Upper lobe of left lung (tissue), 6 donors: ENCODE measurements around the gene CATSPER1. TPM values are rescaled to one million over a fixed set of nuclear protein-coding genes. Genes with fewer than 3 reads are reported as not detected.
A peak's percentile ranks its signal among the peaks of the same experiment; 100 is the strongest.
"Not testable (repeated sequence)": the region's sequence is repeated elsewhere in the genome, so short reads cannot be mapped to it uniquely, and the experiment has no call there.

Experiments used
- ATAC-seq, 2 donors: fragments of 200-7000 bp; cut with Tn5 transposase; one replicate each; pipeline ENCODE4 v1.9.1; 2022; ENCODE audit warnings: mild to moderate bottlenecking in 2 of 2, moderate library complexity in 2 of 2; ENCODE audit not compliant: low FRiP score in 2 of 2
- DNase-seq, 2 donors: peaks; one replicate each; pipeline ENCODE4 v3.0.0-alpha.2; 2019 to 2020
- H3K27ac ChIP-seq, 4 donors: fragments of 200-600 bp; sonication (generic); one replicate each; pipeline ENCODE4 v1.5.1; 2016 to 2019
- H3K27me3 ChIP-seq, 4 donors: fragments of 200-600 bp; sonication (generic); one replicate each; pipeline ENCODE4 v1.5.1; 2017 to 2019
- H3K36me3 ChIP-seq, 4 donors: fragments of 200-600 bp; sonication (generic); one replicate each; pipeline ENCODE4 v1.5.1; 2016 to 2019
- H3K4me1 ChIP-seq, 4 donors: fragments of 200-600 bp; sonication (generic); one replicate each; pipeline ENCODE4 v1.5.1; 2018 to 2019
- H3K4me3 ChIP-seq, 4 donors: fragments of 200-600 bp; sonication (generic); one replicate each; pipeline ENCODE4 v1.5.1; 2017 to 2019; ENCODE audit warnings: mild to moderate bottlenecking in 2 of 4, moderate library complexity in 1 of 4
- H3K9me3 ChIP-seq, 4 donors: fragments of 200-600 bp; sonication (generic); one replicate each; pipeline ENCODE4 v1.5.1; 2018 to 2019
- EP300 ChIP-seq, 4 donors: sonication (generic); formaldehyde crosslinking; IDR thresholded peaks; one replicate each; pipeline ENCODE4 v1.5.1; 2017; ENCODE audit warnings: antibody characterized with exemption in 4 of 4, control low read depth in 2 of 4
- POLR2A ChIP-seq, 4 donors: fragments of 450-650 bp; IDR thresholded peaks; one replicate each; pipeline ENCODE4 v1.5.1; 2016 to 2017; ENCODE audit warnings: antibody characterized with exemption in 4 of 4, mild to moderate bottlenecking in 2 of 4
- POLR2AphosphoS5 ChIP-seq, 2 donors: sonication (generic); formaldehyde crosslinking; IDR thresholded peaks; one replicate each; pipeline ENCODE4 v1.5.1; 2017; ENCODE audit warnings: antibody characterized with exemption in 2 of 2
- WGBS, 2 donors: methylation state at CpG; one replicate each; pipeline ENCODE4 v1.1.5; 2017 to 2018; 5-methylcytosine and 5-hydroxymethylcytosine counted together
- total RNA-seq, 6 donors: library from RNA; depleted of rRNA in 4 of 6; stranded (reverse); fragments of >200 nt in 4 of 6; gene quantifications; one replicate each; pipeline versions ENCODE4 v1.1.0 to v1.2.1, GENCODE V29; 2016 to 2021
- TF ChIP-seq, protein P1 (sequence below), 6 experiments: fragments of 450-650 bp in 4 of 6; fragments of 200-600 bp in 2 of 6; sonication (generic) in 2 of 6; IDR thresholded peaks; one replicate each; pipeline ENCODE4 v1.5.1; 2016 to 2019; ENCODE audit warnings: antibody characterized with exemption in 6 of 6
- donor health status: DM: no; HTN: no; CAD: no; lungs with moderate emphysema.
- donor health status: DM: no; HTN: yes; CAD: no; lungs with severe emphysema.

The CATSPER1 gene
- total RNA-seq, 6 donors from 2014 or later, result 0.79 to 6.1 (median 3.0) TPM; not detected in 1

DNA sequence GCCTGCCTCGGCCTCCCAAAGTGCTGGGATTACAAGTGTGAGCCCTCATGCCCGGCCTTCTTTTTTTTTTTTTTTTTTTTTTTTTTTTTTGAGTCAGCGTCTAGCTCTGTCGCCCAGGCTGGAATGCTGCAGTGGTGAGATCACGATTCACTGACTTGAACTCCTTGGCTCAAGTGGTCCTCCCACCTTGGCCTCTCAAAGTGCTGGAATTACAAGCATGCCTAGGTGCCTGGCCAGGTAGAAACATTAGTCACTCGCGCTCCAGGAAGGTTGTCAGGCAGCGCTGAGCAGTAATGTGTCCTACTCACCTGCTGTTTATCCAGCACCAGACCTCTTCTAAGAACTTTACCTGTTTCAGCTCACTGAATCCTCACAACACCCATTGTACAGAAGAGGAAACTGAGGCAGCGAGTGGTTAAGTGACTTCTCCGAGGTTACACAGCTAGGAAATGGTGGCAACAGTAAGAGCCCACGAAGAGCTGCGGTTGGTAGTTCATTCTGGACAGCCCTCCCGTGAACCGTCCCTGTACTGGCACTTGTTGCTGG lies 15.0 kb downstream of the CATSPER1 start:
- H3K4me1 ChIP-seq, result peaks cover 9 to 30% (median 16%) of the 10 kb centered on the region in 4 donors
- WGBS, 2 donors, result 32 to 48% methylated on average over 12 to 14 of the region's 14 CpGs
- peak in 1 of 2 donors; percentile 93 for DNase-seq
- peaks cover 0 to 12% (median 5%) of the 10 kb centered on the region in 4 donors for H3K27me3 ChIP-seq
- TF ChIP-seq POLR2AphosphoS5 (IDR thresholded peaks at IDR 0.05) (peak; percentile 28 to 60), POLR2A (IDR thresholded peaks at IDR 0.05) (peak in 2 of 4 donors; percentile 29 to 36)
- TF ChIP-seq, protein P1, sequence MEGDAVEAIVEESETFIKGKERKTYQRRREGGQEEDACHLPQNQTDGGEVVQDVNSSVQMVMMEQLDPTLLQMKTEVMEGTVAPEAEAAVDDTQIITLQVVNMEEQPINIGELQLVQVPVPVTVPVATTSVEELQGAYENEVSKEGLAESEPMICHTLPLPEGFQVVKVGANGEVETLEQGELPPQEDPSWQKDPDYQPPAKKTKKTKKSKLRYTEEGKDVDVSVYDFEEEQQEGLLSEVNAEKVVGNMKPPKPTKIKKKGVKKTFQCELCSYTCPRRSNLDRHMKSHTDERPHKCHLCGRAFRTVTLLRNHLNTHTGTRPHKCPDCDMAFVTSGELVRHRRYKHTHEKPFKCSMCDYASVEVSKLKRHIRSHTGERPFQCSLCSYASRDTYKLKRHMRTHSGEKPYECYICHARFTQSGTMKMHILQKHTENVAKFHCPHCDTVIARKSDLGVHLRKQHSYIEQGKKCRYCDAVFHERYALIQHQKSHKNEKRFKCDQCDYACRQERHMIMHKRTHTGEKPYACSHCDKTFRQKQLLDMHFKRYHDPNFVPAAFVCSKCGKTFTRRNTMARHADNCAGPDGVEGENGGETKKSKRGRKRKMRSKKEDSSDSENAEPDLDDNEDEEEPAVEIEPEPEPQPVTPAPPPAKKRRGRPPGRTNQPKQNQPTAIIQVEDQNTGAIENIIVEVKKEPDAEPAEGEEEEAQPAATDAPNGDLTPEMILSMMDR (IDR thresholded peaks at IDR 0.05), result no peak
- no peaks in the 10 kb centered on the region for H3K36me3 ChIP-seq
- H3K4me3 ChIP-seq, result peak overlapping the region in 3 of 4 donors; percentile 5 to 28 (median 24)
- peak; percentile 65 to 85 for ATAC-seq
- H3K27ac ChIP-seq, result peak overlapping the region; percentile 50 to 79 (median 74)
- H3K9me3 ChIP-seq, result no peaks in the 10 kb centered on the region

DNA sequence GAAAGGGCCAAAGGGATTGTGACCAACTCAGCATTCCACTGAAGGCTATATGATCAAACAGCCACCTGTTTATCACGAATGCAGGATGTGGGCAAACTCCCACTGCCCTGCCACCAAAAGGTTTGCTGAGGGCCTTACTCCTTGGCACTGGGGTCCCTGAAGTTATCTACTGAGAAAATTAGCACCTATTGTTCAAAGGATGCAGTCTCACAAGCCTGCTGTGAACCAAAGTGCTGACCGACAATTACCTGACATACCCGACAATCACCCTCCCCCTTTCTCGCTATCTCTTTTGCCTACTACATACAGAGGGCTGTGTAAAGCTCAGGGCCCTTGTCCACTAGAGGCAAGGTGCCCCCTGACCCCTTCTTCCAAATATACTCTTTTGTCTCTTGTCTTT lies 16.2 kb downstream of the CATSPER1 start:
- 67 to 80% methylated on average over 4 of the region's 4 CpGs for WGBS, 2 donors
- peaks cover 0 to 12% (median 5%) of the 10 kb centered on the region in 4 donors for H3K27me3 ChIP-seq
- not testable (repeated sequence) for ATAC-seq

DNA sequence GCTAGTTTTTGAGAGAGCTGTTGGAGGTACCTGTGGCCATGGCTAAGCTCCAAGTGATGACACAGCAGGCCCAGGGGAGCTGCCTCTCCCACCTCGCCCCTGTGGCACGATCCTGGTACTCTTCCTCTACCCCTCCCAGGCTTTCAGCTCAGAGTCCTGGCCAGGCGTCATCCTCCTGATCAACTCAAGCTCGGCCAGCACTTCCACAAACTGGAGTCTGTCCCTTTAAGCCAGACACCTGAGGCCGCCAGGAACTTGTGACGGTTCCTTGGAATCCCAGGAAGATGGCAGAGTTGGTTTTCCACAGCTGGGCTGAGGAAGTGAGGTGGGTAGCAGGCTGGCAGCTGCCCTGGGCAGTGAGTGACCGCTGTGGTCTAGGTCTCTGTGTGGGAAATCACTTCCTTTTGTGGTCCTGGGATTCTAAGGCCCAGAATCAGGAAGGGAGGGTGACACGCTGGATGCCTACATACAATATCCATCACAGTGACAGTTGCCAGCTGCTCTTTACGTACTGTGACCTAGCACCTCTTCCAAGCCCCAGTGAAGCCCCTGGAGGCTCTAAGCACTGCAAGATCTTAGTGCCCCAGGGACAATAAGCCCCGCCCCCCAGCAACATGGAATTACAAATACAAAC lies 17.7 kb downstream of the CATSPER1 start:
- H3K4me3 ChIP-seq, result no peak overlapping the region
- H3K27ac ChIP-seq, result no peak overlapping the region
- TF ChIP-seq POLR2A (IDR thresholded peaks at IDR 0.05) (no peak), POLR2AphosphoS5 (IDR thresholded peaks at IDR 0.05) (no peak), EP300 (IDR thresholded peaks at IDR 0.05) (no peak)
- TF ChIP-seq, protein P1 (IDR thresholded peaks at IDR 0.05), result no peak
- ATAC-seq, result no peak
- H3K9me3 ChIP-seq, result no peaks in the 10 kb centered on the region
- no peak for DNase-seq
- 51 to 62% methylated on average over 4 to 10 of the region's 10 CpGs for WGBS, 2 donors
- peaks cover 8 to 22% (median 13%) of the 10 kb centered on the region in 4 donors for H3K4me1 ChIP-seq
- H3K27me3 ChIP-seq, result peaks cover 0 to 12% (median 5%) of the 10 kb centered on the region in 4 donors
- H3K36me3 ChIP-seq, result peaks cover 0 to 17% (median 8%) of the 10 kb centered on the region in 4 donors

More for the DNA sequence above, 16.2 kb downstream of the CATSPER1 start:
- H3K4me3 ChIP-seq, DNase-seq, H3K36me3 ChIP-seq, H3K27ac ChIP-seq, H3K9me3 ChIP-seq: not testable (repeated sequence)
- peaks cover 9 to 24% (median 14%) of the 10 kb centered on the region in 4 donors for H3K4me1 ChIP-seq

DNA sequence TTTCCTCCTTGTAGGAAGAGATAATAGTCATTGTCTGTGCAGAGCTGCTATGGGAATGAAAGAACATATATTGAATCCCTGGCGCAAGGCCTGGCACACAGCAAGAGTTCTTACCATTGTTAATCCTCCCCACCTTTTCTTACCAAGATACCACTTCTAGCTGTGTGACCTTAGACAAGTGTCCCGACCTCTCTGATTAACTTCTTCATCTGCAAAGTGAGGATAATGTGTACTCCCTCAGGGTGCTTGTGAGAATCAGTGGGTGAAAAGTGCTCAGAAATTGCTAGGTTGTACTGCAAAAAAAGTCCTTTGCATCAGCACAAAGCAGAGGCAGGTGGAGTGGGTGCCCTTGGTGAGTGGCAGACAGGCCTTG lies 18.2 kb downstream of the CATSPER1 start:
- peaks cover 0 to 12% (median 5%) of the 10 kb centered on the region in 4 donors for H3K27me3 ChIP-seq
- peaks cover 13 to 22% (median 16%) of the 10 kb centered on the region in 4 donors for H3K4me1 ChIP-seq
- WGBS, 2 donors, result 89 to 94% methylated on average over 2 of the region's 2 CpGs
- peaks cover 0 to 18% (median 8%) of the 10 kb centered on the region in 4 donors for H3K36me3 ChIP-seq
- TF ChIP-seq, protein P1 (IDR thresholded peaks at IDR 0.05), result no peak
- TF ChIP-seq EP300 (IDR thresholded peaks at IDR 0.05), result no peak
- no peak for TF ChIP-seq POLR2A (IDR thresholded peaks at IDR 0.05)
- TF ChIP-seq POLR2AphosphoS5 (IDR thresholded peaks at IDR 0.05), result no peak
- no peak overlapping the region for H3K4me3 ChIP-seq
- H3K27ac ChIP-seq, result no peak overlapping the region
- ATAC-seq, result no peak
- no peak for DNase-seq
- H3K9me3 ChIP-seq, result no peaks in the 10 kb centered on the region

DNA sequence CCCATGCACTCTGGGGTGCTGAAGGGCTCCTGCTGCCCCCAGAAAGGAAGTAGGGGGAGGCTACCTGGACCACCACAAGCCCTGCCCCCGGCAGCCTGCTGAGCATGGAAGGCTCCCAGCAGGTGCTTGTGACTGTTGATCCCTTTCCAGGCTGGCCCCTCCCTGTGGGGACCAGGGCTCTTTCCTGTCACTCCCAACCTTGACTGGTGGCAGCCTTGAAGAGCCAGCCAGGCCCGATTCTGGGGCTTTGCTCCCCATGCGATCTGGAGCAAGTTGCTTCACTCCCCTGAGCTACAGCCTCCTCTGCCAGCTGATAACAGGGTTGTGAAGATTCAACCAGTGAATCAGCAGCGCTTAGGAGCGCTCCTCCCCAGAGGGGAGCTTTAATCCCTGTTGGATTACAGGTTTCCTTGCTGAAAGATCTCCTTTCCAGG lies 19.1 kb downstream of the CATSPER1 start:
- ATAC-seq (no peak), DNase-seq (no peak)
- WGBS, 2 donors, result 45 to 47% methylated on average over 4 to 5 of the region's 5 CpGs
- Histone ChIP-seq H3K4me1 (peaks cover 16 to 19% (median 17%) of the 10 kb centered on the region in 4 donors), H3K4me3 (no peak overlapping the region), H3K27me3 (peaks cover 0 to 10% (median 4%) of the 10 kb centered on the region in 4 donors), H3K27ac (peak overlapping the region in 1 of 4 donors; percentile 38), H3K9me3 (no peaks in the 10 kb centered on the region), H3K36me3 (peaks cover 0 to 18% (median 8%) of the 10 kb centered on the region in 4 donors)
- TF ChIP-seq EP300 (IDR thresholded peaks at IDR 0.05) (no peak), POLR2AphosphoS5 (IDR thresholded peaks at IDR 0.05) (no peak), POLR2A (IDR thresholded peaks at IDR 0.05) (no peak)
- TF ChIP-seq, protein P1 (IDR thresholded peaks at IDR 0.05), result no peak
